ENCODE data around the gene TUBB6.

DNA sequence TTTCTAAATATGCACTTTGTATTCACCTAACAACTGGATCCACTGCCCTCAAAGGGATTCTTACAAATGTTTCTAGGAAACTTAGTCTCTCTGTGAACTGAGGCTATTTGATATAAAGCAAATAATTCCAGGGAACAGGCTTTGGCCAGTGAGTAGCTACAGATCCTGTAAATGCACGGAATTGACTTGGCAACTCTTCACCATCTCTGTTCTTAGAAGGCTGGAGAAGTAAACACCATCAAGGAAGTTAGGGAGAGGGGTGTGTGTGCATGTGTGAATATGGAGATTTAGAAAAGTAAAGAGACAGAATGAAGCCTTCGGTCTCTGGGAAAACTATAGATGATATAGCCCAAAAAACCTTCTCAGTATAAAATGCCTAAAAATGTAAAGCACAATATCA is 43.2 kb upstream of the TUBB6 start:
- TF ChIP-seq, protein P1, sequence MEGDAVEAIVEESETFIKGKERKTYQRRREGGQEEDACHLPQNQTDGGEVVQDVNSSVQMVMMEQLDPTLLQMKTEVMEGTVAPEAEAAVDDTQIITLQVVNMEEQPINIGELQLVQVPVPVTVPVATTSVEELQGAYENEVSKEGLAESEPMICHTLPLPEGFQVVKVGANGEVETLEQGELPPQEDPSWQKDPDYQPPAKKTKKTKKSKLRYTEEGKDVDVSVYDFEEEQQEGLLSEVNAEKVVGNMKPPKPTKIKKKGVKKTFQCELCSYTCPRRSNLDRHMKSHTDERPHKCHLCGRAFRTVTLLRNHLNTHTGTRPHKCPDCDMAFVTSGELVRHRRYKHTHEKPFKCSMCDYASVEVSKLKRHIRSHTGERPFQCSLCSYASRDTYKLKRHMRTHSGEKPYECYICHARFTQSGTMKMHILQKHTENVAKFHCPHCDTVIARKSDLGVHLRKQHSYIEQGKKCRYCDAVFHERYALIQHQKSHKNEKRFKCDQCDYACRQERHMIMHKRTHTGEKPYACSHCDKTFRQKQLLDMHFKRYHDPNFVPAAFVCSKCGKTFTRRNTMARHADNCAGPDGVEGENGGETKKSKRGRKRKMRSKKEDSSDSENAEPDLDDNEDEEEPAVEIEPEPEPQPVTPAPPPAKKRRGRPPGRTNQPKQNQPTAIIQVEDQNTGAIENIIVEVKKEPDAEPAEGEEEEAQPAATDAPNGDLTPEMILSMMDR (IDR thresholded peaks at IDR 0.05; ENCODE audit: low read depth, low read length) = no peak
- no peak for TF ChIP-seq EZH2phosphoT487 (IDR thresholded peaks at IDR 0.05; ENCODE audit: low read depth)

All from OCI-LY3 (cell line).